ENCODE results near the gene CYBC1. TPM values are rescaled to one million over a fixed set of nuclear protein-coding genes. Genes with fewer than 3 reads are reported as not detected.
A peak's percentile ranks its signal among the peaks of the same experiment; 100 is the strongest.
"Not testable (repeated sequence)": the region's sequence is repeated elsewhere in the genome, so short reads cannot be mapped to it uniquely, and the experiment has no call there.

CYBC1 gene
- total RNA-seq, 1 donor from 2014 or later: 132 TPM

GRCh38 chr17:82458179-82458884, 7.8 kb upstream of the CYBC1 start, which contains the start of gene NARF:
Gene NARF, plus strand, starts transcription at chr17:82458741. Its CDS starts 63 bp downstream, at chr17:82458804.
- Histone ChIP-seq H3K4me1 (peaks cover 33% of the 10 kb centered on the region), H3K27me3 (ENCODE audit: low read depth) (no peaks in the 10 kb centered on the region), H3K36me3 (peaks cover 35% of the 10 kb centered on the region), H3K27ac (peak within 1 kb of the TSS; percentile 100), H3K4me3 (peak within 1 kb of the TSS; percentile 96), H3K9me3 (no peaks in the 10 kb centered on the region)
- intact Hi-C loops (cut with DNase I): no loop called here
- no peak for TF ChIP-seq CTCF (IDR thresholded peaks at IDR 0.05)
- peak; percentile 98 for DNase-seq
- ATAC-seq: peak; percentile 99

GRCh38 chr17:82457929-82458178, 7.3 kb upstream of the CYBC1 start:
- DNase-seq (no peak), ATAC-seq (no peak)
- TF ChIP-seq CTCF (IDR thresholded peaks at IDR 0.05): no peak
- intact Hi-C loops (cut with DNase I): no loop called here
- peaks cover 30% of the 10 kb centered on the region for H3K36me3 ChIP-seq
- H3K4me3 ChIP-seq: peak overlapping the region; percentile 96
- peaks cover 33% of the 10 kb centered on the region for H3K4me1 ChIP-seq
- no peaks in the 10 kb centered on the region for H3K27me3 ChIP-seq (ENCODE audit: low read depth)
- peak overlapping the region; percentile 100 for H3K27ac ChIP-seq
- H3K9me3 ChIP-seq: no peaks in the 10 kb centered on the region

- peaks cover 35% of the 10 kb centered on the region for H3K4me1 ChIP-seq
- ATAC-seq (no peak), DNase-seq (no peak)
- H3K27me3 ChIP-seq (ENCODE audit: low read depth): no peaks in the 10 kb centered on the region
- H3K27ac ChIP-seq: peak overlapping the region; percentile 100
- TF ChIP-seq CTCF (IDR thresholded peaks at IDR 0.05): no peak
- peaks cover 24% of the 10 kb centered on the region for H3K36me3 ChIP-seq
- intact Hi-C loops (cut with DNase I): no loop called here
- H3K9me3 ChIP-seq: no peaks in the 10 kb centered on the region
- peak overlapping the region; percentile 96 for H3K4me3 ChIP-seq
These were observed 6.7 kb upstream of the CYBC1 start for GRCh38 chr17:82457073-82457928.

- peaks cover 51% of the 10 kb centered on the region for H3K4me1 ChIP-seq
- H3K27ac ChIP-seq; ATAC-seq; H3K4me3 ChIP-seq; H3K36me3 ChIP-seq; DNase-seq; H3K9me3 ChIP-seq; H3K27me3 ChIP-seq (ENCODE audit: low read depth); intact Hi-C loops (cut with DNase I): not testable (repeated sequence)
These were observed 3.2 kb upstream of the CYBC1 start for GRCh38 chr17:82453706-82454105.

- Histone ChIP-seq H3K27ac (peak overlapping the region; percentile 53), H3K4me1 (peaks cover 51% of the 10 kb centered on the region)
- ATAC-seq; H3K9me3 ChIP-seq; H3K36me3 ChIP-seq; H3K27me3 ChIP-seq (ENCODE audit: low read depth); intact Hi-C loops (cut with DNase I); H3K4me3 ChIP-seq; DNase-seq: not testable (repeated sequence)
These were observed 2.6 kb upstream of the CYBC1 start for GRCh38 chr17:82453151-82453550.

GRCh38 chr17:82452162-82452561, 1.6 kb upstream of the CYBC1 start:
- intact Hi-C loops (cut with DNase I): no loop called here
- no peaks in the 10 kb centered on the region for H3K27me3 ChIP-seq (ENCODE audit: low read depth)
- peak overlapping the region; percentile 95 for H3K27ac ChIP-seq
- H3K36me3 ChIP-seq: peaks cover 6% of the 10 kb centered on the region
- TF ChIP-seq CTCF (IDR thresholded peaks at IDR 0.05): no peak
- no peaks in the 10 kb centered on the region for H3K9me3 ChIP-seq
- DNase-seq: no peak
- ATAC-seq: no peak
- H3K4me3 ChIP-seq: no peak overlapping the region
- H3K4me1 ChIP-seq: peaks cover 49% of the 10 kb centered on the region

All from lower lobe of right lung (tissue), 2 donors.